Endothelial cell of umbilical vein (primary cell): ENCODE measurements around the gene KAZN. TPM values are rescaled to one million over a fixed set of nuclear protein-coding genes. Genes with fewer than 3 reads are reported as not detected.

Experiments used
- BruUV-seq: library from RNA; stranded (reverse); fragments of 400-500 nt; replicated peaks from 2 replicates; lab custom pipeline; 2021; lab: Mats Ljungman, UMichigan
- CTCF ChIA-PET: fragments of 300-600, 350-600 bp; sonication (Branson Sonifier 250); formaldehyde crosslinking; loops from one replicate; lab custom pipeline; 2021; ENCODE audit warnings: antibody characterized with exemption, inconsistent platforms; lab: Charles Lee
- POLR2A ChIA-PET: fragments of 300-600, 350-600 bp; sonication (Branson Sonifier 250); formaldehyde crosslinking; loops from one replicate; lab custom pipeline; 2021; ENCODE audit warnings: antibody characterized with exemption, inconsistent platforms; lab: Charles Lee
- DNase-seq: peaks from one replicate; pipeline ENCODE4 v3.0.0-alpha.2; 2011; ENCODE audit warnings: low read depth, low spot score
- FAIRE-seq: peaks from 2 replicates; lab custom pipeline; 2011; peaks lifted over from hg19 to GRCh38; lab: Jason Lieb, UNC
- H2AFZ ChIP-seq: 2 replicates; pipeline ENCODE4 v1.6.0; 2012; ENCODE audit warnings: low read depth, low read length, control low read depth, inconsistent platforms
- H3K27ac ChIP-seq: 2 replicates; pipeline ENCODE4 v1.5.1; 2011; ENCODE audit warnings: low read depth, mild to moderate bottlenecking, control low read depth, low read length, moderate library complexity; ENCODE audit not compliant: insufficient read depth
- H3K27me3 ChIP-seq, 2 experiments: 2 replicates each; pipeline versions ENCODE4 v1.6.0 to v1.6.1; 2011; ENCODE audit warnings: low read length in 2 of 2, mixed read lengths in 1 of 2; ENCODE audit not compliant: control insufficient read depth in 2 of 2, insufficient read depth in 2 of 2
- H3K36me3 ChIP-seq, 2 experiments: 2 replicates in 1 of 2; 3 replicates in 1 of 2; pipeline ENCODE4 v1.5.1; 2011; ENCODE audit warnings: low read length in 2 of 2, mild to moderate bottlenecking in 1 of 2, moderate library complexity in 1 of 2; ENCODE audit not compliant: control insufficient read depth in 2 of 2, insufficient read depth in 2 of 2; ENCODE audit errors: extremely low read depth in 1 of 2
- H3K4me1 ChIP-seq: 3 replicates; pipeline ENCODE4 v1.5.1; 2011; ENCODE audit warnings: mild to moderate bottlenecking, low read length; ENCODE audit not compliant: control insufficient read depth, insufficient read depth; ENCODE audit errors: extremely low read depth
- H3K4me2 ChIP-seq: 2 replicates; pipeline ENCODE4 v1.6.1; 2011; ENCODE audit warnings: low read length, control low read depth, mixed read lengths; ENCODE audit not compliant: insufficient read depth
- H3K4me3 ChIP-seq, 3 experiments: fragments of 200-600 bp in 1 of 3; sonication (generic), shearing (Covaris generic) in 1 of 3; replicated peaks in 1 of 3; 2 replicates each; pipeline ENCODE4 v1.5.1; 2011 to 2016; ENCODE audit warnings: control low read depth in 3 of 3, low read length in 3 of 3, mild to moderate bottlenecking in 2 of 3, inconsistent platforms in 1 of 3, low read depth in 1 of 3, moderate library complexity in 1 of 3; ENCODE audit not compliant: insufficient read depth in 1 of 3
- H3K79me2 ChIP-seq: 2 replicates; pipeline ENCODE4 v1.6.0; 2012; ENCODE audit warnings: low read length, inconsistent platforms; ENCODE audit not compliant: control insufficient read depth, insufficient read depth
- H3K9ac ChIP-seq: replicated peaks from 2 replicates; pipeline ENCODE3; 2011; ENCODE audit warnings: low read length, control low read depth; ENCODE audit not compliant: insufficient read depth; ENCODE audit errors: extremely low read depth
- H3K9me1 ChIP-seq: replicated peaks from 3 replicates; pipeline ENCODE4 v1.6.0; 2011; ENCODE audit warnings: mild to moderate bottlenecking, low read length; ENCODE audit not compliant: control insufficient read depth, insufficient read depth; ENCODE audit errors: extremely low read depth
- H3K9me3 ChIP-seq: replicated peaks from 2 replicates; pipeline ENCODE4 v1.5.1; 2012; ENCODE audit warnings: low read length, inconsistent platforms; ENCODE audit not compliant: control insufficient read depth, insufficient read depth
- H4K20me1 ChIP-seq: replicated peaks from 2 replicates; pipeline ENCODE3; 2011; ENCODE audit warnings: mild to moderate bottlenecking, low read length; ENCODE audit not compliant: control insufficient read depth, insufficient read depth; ENCODE audit errors: extremely low read depth
- EZH2 ChIP-seq: IDR thresholded peaks from 2 replicates; pipeline ENCODE4 v1.6.1; 2012; ENCODE audit warnings: borderline replicate concordance, low read depth, mild to moderate bottlenecking, moderate library complexity, low read length, inconsistent platforms; ENCODE audit not compliant: severe bottlenecking
- FOS ChIP-seq: IDR thresholded peaks from 2 replicates; pipeline ENCODE4 v1.6.1; 2011; ENCODE audit warnings: mild to moderate bottlenecking, low read length, moderate library complexity, borderline replicate concordance; ENCODE audit not compliant: insufficient read depth
- GATA2 ChIP-seq: IDR thresholded peaks from 2 replicates; pipeline ENCODE4 v1.7.0; 2011; ENCODE audit warnings: low read depth, mild to moderate bottlenecking, moderate library complexity, mixed read lengths, low read length; ENCODE audit not compliant: insufficient read length, insufficient read depth
- JUN ChIP-seq: IDR thresholded peaks from 2 replicates; pipeline ENCODE4 v1.6.1; 2011; ENCODE audit warnings: borderline replicate concordance, low read depth; ENCODE audit not compliant: insufficient read length, insufficient read depth
- MYC ChIP-seq: IDR thresholded peaks from one replicate; pipeline ENCODE4 v1.6.1; 2011; ENCODE audit warnings: mild to moderate bottlenecking, low read depth, low read length
- POLR2A ChIP-seq: IDR thresholded peaks from 2 replicates; pipeline ENCODE4 v1.6.1; 2012; ENCODE audit warnings: low read depth, mild to moderate bottlenecking, control low read depth, low read length
- POLR2AphosphoS5 ChIP-seq: IDR thresholded peaks from 2 replicates; pipeline ENCODE4 v1.6.1; 2012; ENCODE audit warnings: low read depth, mild to moderate bottlenecking, control low read depth, low read length, moderate library complexity; ENCODE audit not compliant: insufficient read depth
- dilution Hi-C: fragments of 300-500 bp; cut with MboI; formaldehyde crosslinking; loops from one replicate; pipeline ENCODE4 v1.15.0; 2019; ENCODE audit warnings: low sequenced_read_pairs; ENCODE audit not compliant: extremely low pct_ligation_motif_present
- intact Hi-C: fragments of 100-400 bp; cut with micrococcal nuclease; formaldehyde crosslinking; loops from one replicate; pipeline ENCODE4 v1.10.0; 2022
- polyA plus RNA-seq, 4 experiments: library from polyadenylated mRNA; depleted of rRNA in 3 of 4; stranded (reverse) in 3 of 4; unstranded in 1 of 4; fragments of >200 nt; gene quantifications; 2 replicates each; pipeline versions ENCODE4 v1.2.1 to v1.2.3, GENCODE V29; 2011 to 2012; ENCODE audit warnings: missing spikeins in 1 of 4
- total RNA-seq: library from RNA; stranded (reverse); gene quantifications from 2 replicates; pipeline ENCODE4 v1.2.3, GENCODE V29; 2021
- TF ChIP-seq, protein P1 (sequence below): IDR thresholded peaks from 2 replicates; pipeline ENCODE4 v1.6.1; 2011; ENCODE audit not compliant: insufficient read depth, insufficient read length

Gene KAZN
- total and polyA plus RNA-seq, 2 donors (not counting 3 experiments of a cell fraction or from before 2014, with no cell fraction given) = 1.6 to 5.8 TPM

DNA sequence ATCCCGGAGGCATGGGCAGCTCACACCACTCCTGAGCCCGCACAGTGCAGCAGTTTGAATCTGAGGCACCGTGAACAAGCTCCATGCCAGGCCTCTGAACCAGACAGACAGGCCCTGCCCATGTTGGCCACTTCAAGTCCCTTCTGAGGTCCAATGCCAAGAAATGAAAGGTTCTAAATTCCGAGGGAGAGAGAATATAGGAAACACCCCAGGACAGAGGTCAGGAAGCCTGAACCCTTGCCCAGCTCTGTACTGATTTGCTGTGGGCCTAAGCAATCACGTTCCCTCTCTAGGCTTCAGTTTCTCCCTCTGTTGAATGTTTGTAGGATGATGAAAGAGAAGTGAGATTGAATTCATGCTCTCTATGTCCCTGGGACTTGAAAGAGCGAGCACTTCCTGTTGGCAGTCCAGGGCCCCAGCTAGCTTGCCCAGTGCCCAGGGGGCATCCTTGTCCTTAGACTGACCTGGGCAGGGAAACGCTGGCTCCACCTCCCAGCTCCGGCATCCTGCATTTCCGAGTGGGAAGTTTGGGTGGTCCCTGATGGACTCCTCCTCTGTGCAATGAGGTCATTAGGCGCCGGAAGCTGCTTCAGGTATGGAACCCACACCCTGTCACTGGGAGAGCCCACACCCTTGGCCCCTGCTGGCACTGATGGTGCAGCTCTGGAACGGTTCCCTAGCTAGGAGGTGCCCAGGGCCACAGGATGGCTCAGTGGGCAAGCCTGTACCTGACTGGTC lies 312.7 kb downstream of the KAZN start:
- Histone ChIP-seq H3K9ac (no peak overlapping the region), H3K9me3 (no peaks in the 10 kb centered on the region), H3K4me3 (no peak overlapping the region), H3K4me2 (no peak overlapping the region), H3K27me3 (no peaks in the 10 kb centered on the region), H3K36me3 (no peaks in the 10 kb centered on the region), H3K4me1 (no peaks in the 10 kb centered on the region), H3K9me1 (no peaks in the 10 kb centered on the region), H3K79me2 (no peaks in the 10 kb centered on the region), H2AFZ (no peak overlapping the region), H3K27ac (no peak overlapping the region), H4K20me1 (no peaks in the 10 kb centered on the region)
- BruUV-seq = no TSS peak
- intact Hi-C loops (no loop called here), dilution Hi-C loops (no loop called here)
- DNase-seq (no peak), FAIRE-seq (no peak)
- TF ChIP-seq EZH2 (no peak), MYC (no peak), JUN (no peak), POLR2A (no peak), FOS (no peak), POLR2AphosphoS5 (no peak), GATA2 (no peak)
- TF ChIP-seq, protein P1, sequence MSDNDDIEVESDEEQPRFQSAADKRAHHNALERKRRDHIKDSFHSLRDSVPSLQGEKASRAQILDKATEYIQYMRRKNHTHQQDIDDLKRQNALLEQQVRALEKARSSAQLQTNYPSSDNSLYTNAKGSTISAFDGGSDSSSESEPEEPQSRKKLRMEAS = no peak
- CTCF ChIA-PET = interaction anchor here (1.2 to 2.0 kb wide), 2 partner anchors 12 to 117 kb away, joined by 3 to 7 read pairs; no protein-coding TSS in a partner anchor
- POLR2A ChIA-PET = no interaction called here
